NCI-H748 (cell line): ENCODE data around the gene JMJD1C.

Experiments used
- DNase-seq: peaks from one replicate; lab custom pipeline; 2025; ENCODE audit not compliant: unreplicated experiment; lab: John Stamatoyannopoulos, UW

JMJD1C gene

GRCh38 chr10:63228237-63228636, 237.5 kb downstream of the JMJD1C start:
- no peak for DNase-seq

GRCh38 chr10:63227207-63227895, 238.4 kb downstream of the JMJD1C start:
- DNase-seq = no peak

GRCh38 chr10:63224241-63224640, 241.5 kb downstream of the JMJD1C start:
- no peak for DNase-seq

- DNase-seq = no peak
These were observed 243.8 kb downstream of the JMJD1C start for GRCh38 chr10:63221950-63222349.

- DNase-seq = no peak
These were observed 246.0 kb downstream of the JMJD1C start for GRCh38 chr10:63219749-63220148.

- peak; percentile 36 for DNase-seq
These were observed 248.6 kb downstream of the JMJD1C start for GRCh38 chr10:63217120-63217605.

GRCh38 chr10:63214571-63214970, 251.2 kb downstream of the JMJD1C start:
- no peak for DNase-seq

GRCh38 chr10:63213489-63213888, 252.3 kb downstream of the JMJD1C start:
- DNase-seq = no peak

- no peak for DNase-seq
These were observed 255.1 kb downstream of the JMJD1C start for GRCh38 chr10:63210611-63211196.

GRCh38 chr10:63209705-63210104, 256.1 kb downstream of the JMJD1C start:
- DNase-seq = no peak

GRCh38 chr10:63208986-63209385, 256.8 kb downstream of the JMJD1C start:
- no peak for DNase-seq

- DNase-seq = no peak
These were observed 258.6 kb downstream of the JMJD1C start for GRCh38 chr10:63206997-63207811.

GRCh38 chr10:63206576-63206975, 259.2 kb downstream of the JMJD1C start:
- no peak for DNase-seq

- DNase-seq = no peak
These were observed 260.4 kb downstream of the JMJD1C start for GRCh38 chr10:63205421-63205820.

GRCh38 chr10:63204667-63205391, 260.9 kb downstream of the JMJD1C start:
- DNase-seq = no peak

- DNase-seq = no peak
These were observed 264.7 kb downstream of the JMJD1C start for GRCh38 chr10:63201118-63201517.

GRCh38 chr10:63200431-63200830, 265.3 kb downstream of the JMJD1C start:
- DNase-seq = no peak

- no peak for DNase-seq
These were observed 266.1 kb downstream of the JMJD1C start for GRCh38 chr10:63199716-63200115.

GRCh38 chr10:63197344-63198092, 268.3 kb downstream of the JMJD1C start:
- no peak for DNase-seq

- DNase-seq = no peak
These were observed 273.0 kb downstream of the JMJD1C start for GRCh38 chr10:63192826-63193225.

GRCh38 chr10:63175534-63175933, 290.2 kb downstream of the JMJD1C start:
- no peak for DNase-seq
